ENCODE data around the gene HIC2.

- TF ChIP-seq CTCF (IDR thresholded peaks at IDR 0.05 in 2 of 3, conservative IDR thresholded peaks at IDR 0.05 in 1 of 3; ENCODE audit: borderline replicate concordance in 1 of 3, insufficient read depth in 1 of 3, low read depth in 2 of 3, low read length in 2 of 3) (no peak), ZNF274 (IDR thresholded peaks at IDR 0.05; ENCODE audit: low read depth, low read length) (no peak), CEBPB (IDR thresholded peaks at IDR 0.05; ENCODE audit: low read depth) (no peak), POLR2A (IDR thresholded peaks at IDR 0.05; ENCODE audit: borderline replicate concordance, extremely low read depth, insufficient read depth, insufficient read length) (no peak), REST (IDR thresholded peaks at IDR 0.05; ENCODE audit: low read depth) (no peak), SP1 (IDR thresholded peaks at IDR 0.05; ENCODE audit: low read depth) (no peak), ATF3 (IDR thresholded peaks at IDR 0.05) (no peak), RAD21 (IDR thresholded peaks at IDR 0.05; ENCODE audit: low read depth) (no peak), POLR2AphosphoS5 (IDR thresholded peaks at IDR 0.05; ENCODE audit: low read depth, low read length) (no peak), ELF1 (IDR thresholded peaks at IDR 0.05; ENCODE audit: borderline replicate concordance, low read depth) (no peak), YY1 (IDR thresholded peaks at IDR 0.05; ENCODE audit: extremely low read depth, insufficient replicate concordance, low read depth, low read length) (no peak), EZH2phosphoT487 (IDR thresholded peaks at IDR 0.05; ENCODE audit: borderline replicate concordance) (no peak), SIN3A (IDR thresholded peaks at IDR 0.05; ENCODE audit: low read depth) (no peak)
These were observed 38.3 kb downstream of the HIC2 start for GRCh38 chr22:21455334-21456089.

All from HCT116 (cell line).